Lung (tissue), 12 donors: ENCODE data around the gene SLC25A41. TPM values are rescaled to one million over a fixed set of nuclear protein-coding genes. Genes with fewer than 3 reads are reported as not detected.

Experiments
- ATAC-seq: fragments of 200-7000 bp; cut with Tn5 transposase; one replicate; pipeline ENCODE4 v1.9.1; 2020; ENCODE audit warnings: moderate number of reproducible peaks; ENCODE audit not compliant: insufficient read depth, low FRiP score
- DNase-seq, 3 donors: peaks; one replicate each; pipeline ENCODE4 v3.0.0-alpha.2; 2013 to 2017
- H3K27ac ChIP-seq, 2 donors: one replicate each; pipeline ENCODE4 v1.5.1; 2013; ENCODE audit warnings: mild to moderate bottlenecking in 2 of 2, moderate library complexity in 2 of 2, control low read depth in 1 of 2, inconsistent platforms in 1 of 2, low read depth in 1 of 2, low read length in 1 of 2
- H3K27me3 ChIP-seq, 3 donors: one replicate each; pipeline ENCODE4 v1.5.1; 2013; ENCODE audit warnings: low read length in 2 of 3; ENCODE audit not compliant: control insufficient read depth in 3 of 3, insufficient read depth in 3 of 3
- H3K36me3 ChIP-seq, 4 donors: one replicate each; pipeline ENCODE4 v1.5.1; 2013; ENCODE audit warnings: low read length in 4 of 4, mild to moderate bottlenecking in 1 of 4, moderate library complexity in 1 of 4; ENCODE audit not compliant: control insufficient read depth in 4 of 4, insufficient read depth in 4 of 4
- H3K4me1 ChIP-seq, 5 donors: one replicate each; pipeline ENCODE4 v1.5.1; 2013; ENCODE audit warnings: low read length in 5 of 5, mild to moderate bottlenecking in 2 of 5, moderate library complexity in 1 of 5; ENCODE audit not compliant: control insufficient read depth in 5 of 5, insufficient read depth in 5 of 5
- H3K4me3 ChIP-seq: one replicate; pipeline ENCODE4 v1.5.1; 2013; ENCODE audit warnings: mild to moderate bottlenecking, control low read depth, moderate library complexity
- H3K9ac ChIP-seq, 2 donors: one replicate each; pipeline ENCODE4 v1.5.1; 2013; ENCODE audit warnings: low read length in 2 of 2, control low read depth in 1 of 2; ENCODE audit not compliant: insufficient read depth in 1 of 2
- H3K9me3 ChIP-seq, 4 donors: one replicate each; pipeline ENCODE4 v1.5.1; 2013; ENCODE audit warnings: low read length in 3 of 4, mild to moderate bottlenecking in 1 of 4, moderate library complexity in 1 of 4; ENCODE audit not compliant: control insufficient read depth in 4 of 4, insufficient read depth in 3 of 4
- WGBS, 2 donors: extraction: QIAGEN DNeasy Blood & Tissue Kit; methylation state at CpG; one replicate each; pipeline ENCODE4 v1.1.7; 2013; 5-methylcytosine and 5-hydroxymethylcytosine counted together
- polyA plus RNA-seq, 2 donors: library from polyadenylated mRNA; stranded (reverse); fragments of 200-250 nt; gene quantifications; one replicate each; pipeline ENCODE4 v1.2.1, GENCODE V29; 2013
- total RNA-seq, 2 donors: library from RNA; depleted of rRNA in 1 of 2; stranded (reverse); fragments of >200 nt in 1 of 2; gene quantifications; one replicate each; pipeline ENCODE4 v1.2.1, GENCODE V29; 2014 to 2021
- TF ChIP-seq, protein P1 (sequence below): IDR thresholded peaks from 2 replicates; pipeline ENCODE4 v1.5.1; 2012; ENCODE audit warnings: mild to moderate bottlenecking; ENCODE audit errors: control extremely low read depth, extremely low read depth
- donor health status: control.
- donor health status: control.
- donor health status: Bipolar disorder and iron deficiency.
- donor health status: healthy.
- donor health status: DM: yes; HTN: yes; CAD: no.

SLC25A41 gene
- total and polyA plus RNA-seq, 4 donors: 0.10 to 0.43 (median 0.28) TPM; not detected in 1

- TF ChIP-seq, protein P1, sequence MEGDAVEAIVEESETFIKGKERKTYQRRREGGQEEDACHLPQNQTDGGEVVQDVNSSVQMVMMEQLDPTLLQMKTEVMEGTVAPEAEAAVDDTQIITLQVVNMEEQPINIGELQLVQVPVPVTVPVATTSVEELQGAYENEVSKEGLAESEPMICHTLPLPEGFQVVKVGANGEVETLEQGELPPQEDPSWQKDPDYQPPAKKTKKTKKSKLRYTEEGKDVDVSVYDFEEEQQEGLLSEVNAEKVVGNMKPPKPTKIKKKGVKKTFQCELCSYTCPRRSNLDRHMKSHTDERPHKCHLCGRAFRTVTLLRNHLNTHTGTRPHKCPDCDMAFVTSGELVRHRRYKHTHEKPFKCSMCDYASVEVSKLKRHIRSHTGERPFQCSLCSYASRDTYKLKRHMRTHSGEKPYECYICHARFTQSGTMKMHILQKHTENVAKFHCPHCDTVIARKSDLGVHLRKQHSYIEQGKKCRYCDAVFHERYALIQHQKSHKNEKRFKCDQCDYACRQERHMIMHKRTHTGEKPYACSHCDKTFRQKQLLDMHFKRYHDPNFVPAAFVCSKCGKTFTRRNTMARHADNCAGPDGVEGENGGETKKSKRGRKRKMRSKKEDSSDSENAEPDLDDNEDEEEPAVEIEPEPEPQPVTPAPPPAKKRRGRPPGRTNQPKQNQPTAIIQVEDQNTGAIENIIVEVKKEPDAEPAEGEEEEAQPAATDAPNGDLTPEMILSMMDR: no peak
- Histone ChIP-seq H3K9me3 (peaks cover 0 to 3% (median 0%) of the 10 kb centered on the region in 4 donors), H3K36me3 (peaks cover 6 to 12% (median 12%) of the 10 kb centered on the region in 4 donors), H3K4me1 (no peaks in the 10 kb centered on the region), H3K27me3 (no peaks in the 10 kb centered on the region), H3K27ac (no peak overlapping the region), H3K4me3 (no peak overlapping the region), H3K9ac (no peak overlapping the region)
- WGBS, 2 donors: 93 to 97% methylated on average over 3 of the region's 3 CpGs
- ATAC-seq: no peak
- no peak for DNase-seq
Observed at GRCh38 chr19:6446452-6446851, 12.9 kb upstream of the SLC25A41 start.

DNA sequence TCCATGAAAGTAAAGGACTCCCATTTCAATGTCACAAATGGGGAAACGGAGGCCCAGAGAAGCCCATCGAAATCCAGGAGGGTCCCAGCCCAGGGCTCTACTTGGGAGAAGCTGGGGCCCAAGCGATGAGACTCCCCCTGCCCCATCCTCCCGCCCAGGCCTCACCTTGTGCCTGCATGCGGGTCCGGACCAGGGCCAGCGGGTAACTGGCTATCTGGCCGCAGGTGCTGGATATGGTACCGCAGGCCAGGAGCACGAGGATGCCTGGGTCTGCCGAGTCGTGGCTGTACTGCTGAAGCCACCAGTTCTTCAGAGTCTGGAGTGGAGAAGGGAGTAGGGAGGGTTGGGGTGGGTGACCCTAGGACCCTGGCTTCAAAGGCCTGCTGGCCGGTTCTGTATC is 10.4 kb upstream of the SLC25A41 start:
- no peaks in the 10 kb centered on the region for H3K4me1 ChIP-seq
- no peak for DNase-seq
- no peak overlapping the region for H3K27ac ChIP-seq
- no peak overlapping the region for H3K9ac ChIP-seq
- no peak overlapping the region for H3K4me3 ChIP-seq
- peaks cover 0 to 3% (median 0%) of the 10 kb centered on the region in 4 donors for H3K9me3 ChIP-seq
- no peaks in the 10 kb centered on the region for H3K27me3 ChIP-seq
- ATAC-seq: no peak
- 93 to 95% methylated on average over 13 of the region's 13 CpGs for WGBS, 2 donors
- H3K36me3 ChIP-seq: peaks cover 6 to 12% (median 12%) of the 10 kb centered on the region in 4 donors
- TF ChIP-seq, protein P1: no peak

DNA sequence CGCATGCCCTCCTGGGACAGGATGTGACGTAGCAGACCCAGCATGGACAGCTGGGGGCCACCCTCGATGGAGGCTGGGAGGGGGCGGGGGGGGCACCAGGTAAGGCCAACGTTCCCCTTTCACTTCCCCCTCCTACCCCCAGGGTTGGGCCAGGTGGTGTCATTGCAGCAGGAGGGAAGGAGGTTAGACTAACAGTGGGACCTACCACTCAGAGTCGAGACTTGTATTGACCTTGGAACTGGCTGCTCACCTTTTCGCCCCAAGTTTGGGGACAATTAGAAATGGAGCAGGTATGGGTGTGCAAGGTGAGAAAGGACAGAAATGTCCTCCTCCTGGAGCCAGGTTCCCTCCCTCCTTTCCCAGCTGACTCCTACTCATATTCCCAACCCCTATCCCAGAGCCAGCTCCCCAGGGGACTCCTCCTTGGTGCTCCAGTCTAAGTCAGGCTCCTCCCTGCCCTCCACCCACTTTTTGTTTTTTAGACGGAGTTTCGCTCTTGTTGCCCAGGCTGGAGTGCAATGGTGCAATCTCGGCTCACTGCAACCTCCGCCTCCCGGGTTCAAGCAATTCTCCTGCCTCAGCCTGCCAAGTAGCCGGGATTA is 8.6 kb upstream of the SLC25A41 start:
- H3K4me1 ChIP-seq: no peaks in the 10 kb centered on the region
- no peak overlapping the region for H3K9ac ChIP-seq
- peaks cover 4 to 12% (median 10%) of the 10 kb centered on the region in 4 donors for H3K36me3 ChIP-seq
- TF ChIP-seq, protein P1: no peak
- DNase-seq (no peak), ATAC-seq (no peak)
- H3K27me3 ChIP-seq: no peaks in the 10 kb centered on the region
- H3K4me3 ChIP-seq: no peak overlapping the region
- whole genome bisulfite sequencing, 2 donors: 80 to 90% methylated on average over 13 of the region's 13 CpGs
- H3K9me3 ChIP-seq: peaks cover 0 to 3% (median 0%) of the 10 kb centered on the region in 4 donors
- no peak overlapping the region for H3K27ac ChIP-seq

DNA sequence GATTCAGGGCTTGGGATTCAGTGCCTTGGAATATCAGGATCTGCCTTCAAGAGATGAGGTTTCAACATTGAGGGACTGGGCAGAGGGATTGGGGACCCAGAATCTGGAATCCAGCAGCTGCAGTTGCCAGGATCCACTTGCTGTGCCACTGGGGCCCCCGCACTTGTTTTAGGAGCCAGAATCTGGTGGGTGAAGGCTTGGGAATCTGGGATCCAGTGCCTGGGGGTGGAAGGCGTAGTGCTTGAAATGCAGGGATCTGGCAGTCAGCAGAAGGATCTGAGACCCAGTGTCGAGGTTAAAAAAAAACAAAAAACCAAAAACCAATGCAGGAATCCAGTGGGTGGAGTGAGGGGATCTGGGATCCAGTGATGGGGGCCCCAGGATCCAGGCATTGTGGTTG is 7.3 kb upstream of the SLC25A41 start:
- 91 to 96% methylated on average over 3 of the region's 3 CpGs for WGBS, 2 donors
- peaks cover 0 to 5% (median 4%) of the 10 kb centered on the region in 4 donors for H3K36me3 ChIP-seq
- H3K4me3 ChIP-seq: no peak overlapping the region
- TF ChIP-seq, protein P1: no peak
- H3K9me3 ChIP-seq: peaks cover 0 to 3% (median 0%) of the 10 kb centered on the region in 4 donors
- no peaks in the 10 kb centered on the region for H3K4me1 ChIP-seq
- no peaks in the 10 kb centered on the region for H3K27me3 ChIP-seq
- no peak for DNase-seq
- H3K9ac ChIP-seq: no peak overlapping the region
- no peak overlapping the region for H3K27ac ChIP-seq
- no peak for ATAC-seq
